Parathyroid adenoma (tissue), 2 donors: ENCODE measurements around the gene MGST3.

ENCODE experiments used
- H2AFZ ChIP-seq: fragments of 300-600 bp; sonication (generic); one replicate; pipeline ENCODE4 v1.7.0; 2017; ENCODE audit warnings: antibody characterized with exemption, mild to moderate bottlenecking
- H3K27ac ChIP-seq: fragments of 300-600 bp; sonication (generic); one replicate; pipeline ENCODE4 v1.7.0; 2017
- H3K27me3 ChIP-seq: fragments of 300-600 bp; sonication (generic); one replicate; pipeline ENCODE4 v1.7.0; 2017; ENCODE audit warnings: low read length; ENCODE audit not compliant: control insufficient read depth, insufficient read depth
- H3K36me3 ChIP-seq: fragments of 300-600 bp; sonication (generic); one replicate; pipeline ENCODE4 v1.7.0; 2017; ENCODE audit warnings: low read length; ENCODE audit not compliant: control insufficient read depth, insufficient read depth
- H3K4me1 ChIP-seq: fragments of 300-600 bp; sonication (generic); one replicate; pipeline ENCODE4 v1.7.0; 2017; ENCODE audit warnings: control low read depth
- H3K4me2 ChIP-seq: fragments of 300-600 bp; sonication (generic); one replicate; pipeline ENCODE4 v1.7.0; 2017; ENCODE audit warnings: low read length
- H3K4me3 ChIP-seq: fragments of 300-600 bp; sonication (generic); one replicate; pipeline ENCODE4 v1.7.0; 2017; ENCODE audit warnings: low read depth, low read length
- H3K79me2 ChIP-seq: fragments of 300-600 bp; sonication (generic); one replicate; pipeline ENCODE4 v1.7.0; 2017; ENCODE audit warnings: control low read depth
- H3K9ac ChIP-seq: fragments of 300-600 bp; sonication (generic); one replicate; pipeline ENCODE4 v1.7.0; 2017; ENCODE audit warnings: mild to moderate bottlenecking
- H3K9me3 ChIP-seq: fragments of 300-600 bp; sonication (generic); one replicate; pipeline ENCODE4 v1.7.0; 2017; ENCODE audit warnings: low read length; ENCODE audit not compliant: control insufficient read depth
- CTCF ChIP-seq: fragments of 300-600 bp; sonication (generic); IDR thresholded peaks from one replicate; pipeline ENCODE4 v1.7.0; 2017; ENCODE audit warnings: antibody characterized with exemption, mild to moderate bottlenecking
- donor health status: primary hyperparathyroidism.

MGST3 gene

GRCh38 chr1:165595246-165595938, 35.6 kb upstream of the MGST3 start:
- no peak overlapping the region for H2AFZ ChIP-seq
- H3K4me1 ChIP-seq = peaks cover 2% of the 10 kb centered on the region
- H3K4me2 ChIP-seq = no peak overlapping the region
- H3K79me2 ChIP-seq = no peaks in the 10 kb centered on the region
- H3K36me3 ChIP-seq = no peaks in the 10 kb centered on the region
- no peak overlapping the region for H3K27ac ChIP-seq
- TF ChIP-seq CTCF = no peak
- H3K9me3 ChIP-seq = no peaks in the 10 kb centered on the region
- H3K27me3 ChIP-seq = no peaks in the 10 kb centered on the region
- H3K4me3 ChIP-seq = no peak overlapping the region
- H3K9ac ChIP-seq = no peak overlapping the region

GRCh38 chr1:165597883-165598675, 33.0 kb upstream of the MGST3 start:
- Histone ChIP-seq H3K79me2 (no peaks in the 10 kb centered on the region), H2AFZ (peak overlapping the region; percentile 84), H3K4me1 (peaks cover 2% of the 10 kb centered on the region), H3K4me2 (peak overlapping the region; percentile 89), H3K9ac (no peak overlapping the region), H3K27ac (peak overlapping the region; percentile 65), H3K36me3 (no peaks in the 10 kb centered on the region), H3K4me3 (peak overlapping the region; percentile 63), H3K9me3 (no peaks in the 10 kb centered on the region), H3K27me3 (no peaks in the 10 kb centered on the region)
- no peak for TF ChIP-seq CTCF

GRCh38 chr1:165598676-165599059, 32.4 kb upstream of the MGST3 start:
- Histone ChIP-seq H3K4me3 (peak overlapping the region; percentile 63), H3K27ac (peak overlapping the region; percentile 65), H3K9ac (no peak overlapping the region), H2AFZ (peak overlapping the region; percentile 84), H3K4me1 (peaks cover 2% of the 10 kb centered on the region), H3K9me3 (no peaks in the 10 kb centered on the region), H3K27me3 (no peaks in the 10 kb centered on the region), H3K4me2 (peak overlapping the region; percentile 89), H3K79me2 (no peaks in the 10 kb centered on the region), H3K36me3 (no peaks in the 10 kb centered on the region)
- TF ChIP-seq CTCF = no peak

- H3K9ac ChIP-seq = no peak overlapping the region
- H3K27ac ChIP-seq = no peak overlapping the region
- no peak overlapping the region for H3K4me3 ChIP-seq
- H3K79me2 ChIP-seq = no peaks in the 10 kb centered on the region
- no peak overlapping the region for H2AFZ ChIP-seq
- no peaks in the 10 kb centered on the region for H3K36me3 ChIP-seq
- H3K4me2 ChIP-seq = no peak overlapping the region
- no peaks in the 10 kb centered on the region for H3K27me3 ChIP-seq
- TF ChIP-seq CTCF = no peak
- peaks cover 2% of the 10 kb centered on the region for H3K4me1 ChIP-seq
- no peaks in the 10 kb centered on the region for H3K9me3 ChIP-seq
These were observed 30.2 kb upstream of the MGST3 start for GRCh38 chr1:165600793-165601192.
